Stromal cell of bone marrow (primary cell): Measurements from ENCODE around the gene CHIA.

ENCODE experiments used
- DNase-seq: peaks from one replicate; pipeline ENCODE4 v3.0.0-alpha.2; 2012; ENCODE audit warnings: low read depth

CHIA gene

DNA sequence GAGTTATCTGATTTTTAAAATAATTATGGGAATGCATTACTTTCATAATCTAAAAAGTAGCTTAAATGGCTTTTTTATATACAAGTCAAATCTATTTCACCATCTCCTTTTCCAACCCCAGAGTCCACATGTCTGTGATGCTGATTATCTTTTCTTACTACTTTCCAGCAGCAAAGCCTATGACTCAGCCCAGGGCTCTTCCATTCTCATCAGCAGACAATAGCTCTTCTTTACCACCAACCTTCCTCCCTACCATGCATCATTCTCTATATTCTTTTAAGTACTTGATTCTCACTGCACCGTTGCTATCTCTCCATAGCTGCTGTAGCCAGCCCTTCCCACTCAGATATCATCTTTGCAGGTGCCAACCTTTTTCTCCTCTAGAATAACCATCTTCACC is 75.6 kb downstream of the CHIA start:
- no peak for DNase-seq

DNA sequence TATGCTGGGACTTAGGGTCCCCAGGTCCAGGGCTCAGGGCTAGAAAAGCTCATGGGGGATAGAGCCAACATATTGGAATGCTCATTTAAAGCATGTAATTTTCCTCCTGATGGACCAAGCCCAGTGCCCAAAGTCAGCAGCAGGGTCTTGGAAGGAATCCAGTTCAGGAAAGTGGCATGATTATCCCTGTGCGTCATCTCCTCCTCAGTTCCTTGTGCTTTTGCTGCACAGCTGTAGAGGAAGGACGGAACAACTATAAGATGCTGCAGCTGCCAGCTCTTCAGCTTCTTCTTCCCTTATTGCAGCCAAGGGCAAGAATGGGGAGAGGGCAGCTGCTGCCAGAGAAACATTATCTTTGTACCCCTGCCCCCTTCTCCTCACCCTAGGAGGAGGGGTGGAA is 78.5 kb downstream of the CHIA start:
- DNase-seq: no peak

DNA sequence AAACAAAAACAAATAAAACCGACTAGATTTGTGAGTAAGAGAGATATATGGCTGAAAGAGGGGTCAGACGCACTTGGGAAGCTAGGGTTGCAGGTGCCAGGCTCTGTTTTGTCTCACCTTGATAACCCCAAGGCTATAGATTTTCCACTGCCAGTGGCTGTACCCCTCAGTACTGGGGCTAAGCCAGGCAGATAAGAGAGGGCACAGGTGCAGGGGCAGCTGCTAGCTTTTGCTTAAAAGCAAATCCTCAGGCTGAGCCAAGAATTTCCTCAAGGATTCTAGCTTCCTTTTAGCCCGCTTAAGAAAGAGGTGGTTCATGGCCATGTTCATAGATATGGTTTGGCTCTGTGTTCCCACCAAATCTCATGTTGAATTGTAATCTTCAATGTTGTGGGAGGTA is 79.0 kb downstream of the CHIA start:
- DNase-seq: no peak
